Activated CD8-positive, alpha-beta T cell treated with anti-CD3 and anti-CD28 coated beads for 36 hours (primary cell): Measurements from ENCODE around the gene DAZAP1. TPM values are rescaled to one million over a fixed set of nuclear protein-coding genes. Genes with fewer than 3 reads are reported as not detected.

Experiments used
- ATAC-seq: fragments of 200-7000 bp; cut with Tn5 transposase; one replicate; pipeline ENCODE4 v1.10.0; 2021; ENCODE audit warnings: mild to moderate bottlenecking, moderate library complexity
- CTCF ChIA-PET: fragments of 350-600 bp; sonication (Branson Sonifier 250); formaldehyde crosslinking; loops from one replicate; lab custom pipeline; 2021; ENCODE audit warnings: antibody characterized with exemption; lab: Charles Lee
- POLR2A ChIA-PET: fragments of 350-600 bp; sonication (Branson Sonifier 250); formaldehyde crosslinking; loops from one replicate; lab custom pipeline; 2021; ENCODE audit warnings: antibody characterized with exemption; lab: Charles Lee
- DNase-seq: peaks from one replicate; pipeline ENCODE4 v3.0.0-alpha.2; 2020
- H3K27ac Mint-ChIP-seq: one replicate; pipeline ENCODE4 v1.8.0; 2021; ENCODE audit warnings: mild to moderate bottlenecking, mixed read lengths
- H3K27me3 Mint-ChIP-seq: one replicate; pipeline ENCODE4 v1.8.0; 2021; ENCODE audit warnings: mixed read lengths
- H3K36me3 Mint-ChIP-seq: one replicate; pipeline ENCODE4 v1.8.0; 2021; ENCODE audit warnings: low read depth, mixed read lengths
- H3K4me1 Mint-ChIP-seq: one replicate; pipeline ENCODE4 v1.8.0; 2021; ENCODE audit warnings: low read depth, mixed read lengths
- H3K4me3 Mint-ChIP-seq: one replicate; pipeline ENCODE4 v1.8.0; 2021; ENCODE audit warnings: mild to moderate bottlenecking, moderate library complexity, mixed read lengths
- H3K9me3 Mint-ChIP-seq: one replicate; pipeline ENCODE4 v1.8.0; 2021; ENCODE audit warnings: mixed read lengths
- CTCF ChIP-seq: fragments of 200-600 bp; IDR thresholded peaks from one replicate; pipeline ENCODE4 v1.8.0; 2022; ENCODE audit warnings: antibody characterized with exemption, mild to moderate bottlenecking
- intact Hi-C: fragments of 100-400 bp; cut with micrococcal nuclease; formaldehyde crosslinking; loops from one replicate; pipeline ENCODE4 v1.10.0; 2022
- total RNA-seq, 2 experiments: library from RNA; stranded (reverse); gene quantifications; one replicate each; pipeline ENCODE4 v1.2.3, GENCODE V29; 2021

DAZAP1 gene
- total RNA-seq, 2 experiments from 2014 or later = 263 to 283 TPM

GRCh38 chr19:1426736-1427135 is 19.4 kb downstream of the DAZAP1 start:
- no peak for TF ChIP-seq CTCF
- Mint-ChIP-seq H3K36me3 (peaks cover 30% of the 10 kb centered on the region), H3K27ac (no peak overlapping the region), H3K27me3 (no peaks in the 10 kb centered on the region), H3K9me3 (no peaks in the 10 kb centered on the region), H3K4me1 (no peaks in the 10 kb centered on the region), H3K4me3 (no peak overlapping the region)
- DNase-seq (no peak), ATAC-seq (no peak)
- intact Hi-C loops = no loop called here
- ChIA-PET POLR2A (interaction anchor here (0.7 to 1.0 kb wide), 2 partner anchors 12 to 27 kb away, joined by 3 read pairs; partner anchors contain the start of gene RPS15), CTCF (no interaction called here)

- H3K9me3 Mint-ChIP-seq = no peaks in the 10 kb centered on the region
- H3K36me3 Mint-ChIP-seq = peaks cover 32% of the 10 kb centered on the region
- intact Hi-C loops = no loop called here
- no peak overlapping the region for H3K27ac Mint-ChIP-seq
- DNase-seq (no peak), ATAC-seq (no peak)
- no peaks in the 10 kb centered on the region for H3K4me1 Mint-ChIP-seq
- H3K27me3 Mint-ChIP-seq = no peaks in the 10 kb centered on the region
- no peak overlapping the region for H3K4me3 Mint-ChIP-seq
- ChIA-PET POLR2A (interaction anchor here (0.7 to 1.0 kb wide), 2 partner anchors 11 to 26 kb away, joined by 3 read pairs; partner anchors contain the start of gene RPS15), CTCF (no interaction called here)
- TF ChIP-seq CTCF = no peak
Measured at GRCh38 chr19:1427221-1427920, 20.0 kb downstream of the DAZAP1 start.

- ChIA-PET CTCF (interaction anchor here (0.6 kb wide), 1 partner anchor 75 kb away, joined by 3 read pairs; no protein-coding TSS in a partner anchor), POLR2A (interaction anchor here (1.2 to 1.5 kb wide), 2 partner anchors 13 to 14 kb away, joined by 3 read pairs; no protein-coding TSS in a partner anchor)
- no peaks in the 10 kb centered on the region for H3K27me3 Mint-ChIP-seq
Measured at GRCh38 chr19:1428738-1429391, 21.5 kb downstream of the DAZAP1 start.

GRCh38 chr19:1429750-1430149 is 22.4 kb downstream of the DAZAP1 start:
- no peak for DNase-seq
- Mint-ChIP-seq H3K36me3 (peaks cover 23% of the 10 kb centered on the region), H3K27ac (no peak overlapping the region), H3K4me1 (no peaks in the 10 kb centered on the region), H3K4me3 (no peak overlapping the region), H3K9me3 (no peaks in the 10 kb centered on the region), H3K27me3 (no peaks in the 10 kb centered on the region)
- TF ChIP-seq CTCF = no peak
- CTCF ChIA-PET = no interaction called here
- POLR2A ChIA-PET = interaction anchor here (1.2 to 1.5 kb wide), 2 partner anchors 13 kb away, joined by 3 read pairs; no protein-coding TSS in a partner anchor
- intact Hi-C loops = no loop called here
- ATAC-seq = no peak

More at GRCh38 chr19:1428738-1429391, 21.5 kb downstream of the DAZAP1 start:
- intact Hi-C loops = no loop called here
- ATAC-seq (no peak), DNase-seq (no peak)
- Mint-ChIP-seq H3K36me3 (peaks cover 23% of the 10 kb centered on the region), H3K4me1 (no peaks in the 10 kb centered on the region), H3K9me3 (no peaks in the 10 kb centered on the region), H3K27ac (no peak overlapping the region), H3K4me3 (no peak overlapping the region)
- TF ChIP-seq CTCF = no peak

GRCh38 chr19:1430246-1430645 is 22.9 kb downstream of the DAZAP1 start:
- H3K9me3 Mint-ChIP-seq = no peaks in the 10 kb centered on the region
- POLR2A ChIA-PET = interaction anchor here (1.1 kb wide), 1 partner anchor 17 kb away, joined by 3 read pairs; no protein-coding TSS in a partner anchor

More at GRCh38 chr19:1430246-1430645, 22.9 kb downstream of the DAZAP1 start:
- DNase-seq = no peak
- no peak for TF ChIP-seq CTCF
- no peak for ATAC-seq
- CTCF ChIA-PET = no interaction called here
- Mint-ChIP-seq H3K36me3 (peaks cover 21% of the 10 kb centered on the region), H3K4me1 (no peaks in the 10 kb centered on the region), H3K27ac (no peak overlapping the region), H3K4me3 (no peak overlapping the region), H3K27me3 (no peaks in the 10 kb centered on the region)
- intact Hi-C loops = no loop called here
